Loucy (cell line): Measurements from ENCODE around the gene STK36.

ENCODE experiments used
- H2AFZ ChIP-seq: fragments of 200-600 bp; sonication (generic); 2 replicates; pipeline ENCODE4 v1.6.0; 2016; ENCODE audit warnings: antibody characterized with exemption, mild to moderate bottlenecking, low read length, moderate library complexity
- H3F3A ChIP-seq: fragments of 200-600 bp; 2 replicates; pipeline ENCODE4 v1.6.0; 2016; ENCODE audit warnings: antibody characterized with exemption, low read depth, mild to moderate bottlenecking
- H3K27me3 ChIP-seq: fragments of 200-600 bp; sonication (generic); 2 replicates; pipeline ENCODE4 v1.6.1; 2014; ENCODE audit warnings: low read length, mild to moderate bottlenecking; ENCODE audit not compliant: insufficient read depth, poor library complexity, severe bottlenecking
- H3K36me3 ChIP-seq: fragments of 200-600 bp; sonication (generic); 2 replicates; pipeline ENCODE4 v1.6.1; 2016; ENCODE audit warnings: low read length; ENCODE audit not compliant: insufficient read depth
- H3K4me1 ChIP-seq: fragments of 200-600 bp; sonication (generic); 2 replicates; pipeline ENCODE4 v1.5.1; 2014; ENCODE audit warnings: low read length, mild to moderate bottlenecking; ENCODE audit not compliant: insufficient read depth, poor library complexity, severe bottlenecking
- H3K4me2 ChIP-seq: fragments of 200-600 bp; sonication (generic); 2 replicates; pipeline ENCODE4 v1.6.0; 2014; ENCODE audit warnings: antibody characterized with exemption, low read length, low read depth, mild to moderate bottlenecking; ENCODE audit not compliant: poor library complexity, severe bottlenecking
- H3K4me3 ChIP-seq: fragments of 200-600 bp; sonication (generic); 2 replicates; pipeline ENCODE4 v1.5.1; 2014; ENCODE audit warnings: low read length, mild to moderate bottlenecking, mixed read lengths; ENCODE audit not compliant: poor library complexity, severe bottlenecking
- H3K79me2 ChIP-seq: fragments of 200-600 bp; sonication (generic); 2 replicates; pipeline ENCODE4 v1.6.1; 2014; ENCODE audit warnings: low read length; ENCODE audit not compliant: insufficient read depth
- H3K9ac ChIP-seq: fragments of 200-600 bp; sonication (generic); 2 replicates; pipeline ENCODE4 v1.6.0; 2014; ENCODE audit warnings: mild to moderate bottlenecking, low read depth, low read length, moderate library complexity; ENCODE audit not compliant: poor library complexity, severe bottlenecking
- H3K9me2 ChIP-seq: fragments of 200-600 bp; sonication (generic); replicated peaks from 2 replicates; pipeline ENCODE4 v1.6.1; 2016; ENCODE audit warnings: low read depth, low read length, mixed read lengths
- H3K9me3 ChIP-seq: fragments of 200-600 bp; sonication (generic); 2 replicates; pipeline ENCODE4 v1.6.1; 2014; ENCODE audit warnings: mild to moderate bottlenecking, antibody characterized with exemption, low read length, low read depth; ENCODE audit not compliant: insufficient read depth
- H4K20me1 ChIP-seq: fragments of 200-600 bp; sonication (generic); 2 replicates; pipeline ENCODE4 v1.6.0; 2014; ENCODE audit warnings: antibody characterized with exemption, low read length, mild to moderate bottlenecking; ENCODE audit not compliant: insufficient read depth, poor library complexity, severe bottlenecking
- CTCF ChIP-seq: fragments of 200-600 bp; sonication (generic); conservative IDR thresholded peaks from 2 replicates; pipeline ENCODE4 v1.5.1; 2014; ENCODE audit warnings: mild to moderate bottlenecking, antibody characterized with exemption, low read length
- EZH2phosphoT487 ChIP-seq: fragments of 200-600 bp; IDR thresholded peaks from 2 replicates; pipeline ENCODE4 v1.6.1; 2018; ENCODE audit warnings: antibody characterized with exemption, mild to moderate bottlenecking, moderate library complexity, borderline replicate concordance

STK36 gene

DNA sequence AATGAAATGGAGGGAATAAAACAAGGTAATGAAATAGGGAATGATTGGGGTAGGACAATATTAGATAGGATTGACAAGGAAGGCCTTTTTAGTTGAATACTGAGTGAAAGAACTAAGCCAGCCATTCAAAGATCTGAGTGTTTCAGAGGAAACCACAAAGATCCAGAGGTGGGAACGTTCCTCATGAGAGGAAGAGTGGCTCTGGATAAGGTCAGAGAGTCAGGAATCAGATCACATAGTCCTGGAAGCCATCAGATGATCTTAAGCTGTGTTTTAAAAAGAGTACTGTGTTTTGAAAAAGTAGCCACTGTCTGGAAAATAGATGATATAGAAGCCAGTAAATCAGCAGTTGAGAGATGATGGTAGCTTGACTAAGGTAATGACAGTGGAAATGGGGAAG is 50.5 kb downstream of the STK36 start:
- peak overlapping the region; percentile 3 for H3K4me2 ChIP-seq

DNA sequence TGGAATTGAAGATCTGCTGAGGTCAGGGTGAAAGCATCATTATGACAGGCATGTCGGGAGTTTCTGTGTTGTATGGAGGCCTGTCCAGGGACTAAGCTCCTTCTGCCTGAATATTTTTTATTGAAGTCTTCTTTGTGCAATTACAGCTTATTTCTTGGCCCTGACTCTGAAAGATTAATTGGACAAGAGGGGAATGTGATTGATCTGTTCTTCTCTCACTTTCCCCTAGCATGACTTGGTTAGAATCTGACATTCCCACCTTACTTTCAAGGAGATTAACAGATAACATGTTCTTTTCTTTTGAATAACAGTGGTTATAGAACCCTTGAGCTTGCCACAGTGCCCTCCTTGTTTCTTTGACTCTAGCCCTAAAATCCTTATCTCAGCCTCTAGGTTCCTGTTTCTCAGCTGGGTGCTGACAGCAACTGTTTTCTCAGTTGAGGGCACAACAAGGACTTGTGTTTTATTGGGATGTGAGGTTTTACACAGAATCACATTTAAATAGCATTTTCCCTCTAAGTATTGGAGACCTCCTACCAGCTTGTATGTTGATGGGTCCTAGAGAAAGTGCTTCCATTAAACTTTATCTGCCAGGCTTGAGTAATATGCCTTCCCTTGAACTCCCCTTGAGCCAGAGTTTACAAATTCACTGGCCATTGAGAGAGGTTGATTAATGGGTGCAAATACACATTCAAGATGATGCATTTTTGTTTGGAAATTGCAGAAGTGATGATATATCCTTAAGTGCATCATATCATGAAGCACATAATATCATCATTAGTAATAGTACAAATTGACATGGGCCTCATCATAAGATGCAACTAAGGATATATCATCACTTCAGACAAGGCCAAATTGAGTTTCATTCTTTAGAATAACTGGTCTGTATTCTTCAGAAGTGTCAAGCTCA is 51.2 kb downstream of the STK36 start:
- Histone ChIP-seq H3K9me3 (peaks cover 19% of the 10 kb centered on the region; the same call in 1 of the 2 replicates), H4K20me1 (no peaks in the 10 kb centered on the region), H3K4me3 (no peak overlapping the region), H3K36me3 (peaks cover 8% of the 10 kb centered on the region; the same call in 1 of the 2 replicates), H3K9ac (no peak overlapping the region), H3F3A (no peaks in the 10 kb centered on the region; the same call in 1 of the 2 replicates), H3K27me3 (no peaks in the 10 kb centered on the region), H2AFZ (no peak overlapping the region), H3K9me2 (no peaks in the 10 kb centered on the region), H3K4me1 (peaks cover 11% of the 10 kb centered on the region), H3K4me2 (peak overlapping the region; percentile 3), H3K79me2 (peaks cover 42% of the 10 kb centered on the region; the same call in 1 of the 2 replicates)
- no peak for TF ChIP-seq CTCF
- TF ChIP-seq EZH2phosphoT487, result no peak

More for the DNA sequence above, 50.5 kb downstream of the STK36 start:
- no peaks in the 10 kb centered on the region for H3K9me2 ChIP-seq
- H3K9ac ChIP-seq, result no peak overlapping the region
- no peak overlapping the region for H3K4me3 ChIP-seq
- peaks cover 42% of the 10 kb centered on the region; the same call in 1 of the 2 replicates for H3K79me2 ChIP-seq
- H2AFZ ChIP-seq, result no peak overlapping the region
- H3K27me3 ChIP-seq, result no peaks in the 10 kb centered on the region
- peaks cover 4% of the 10 kb centered on the region; the same call in 1 of the 2 replicates for H3K36me3 ChIP-seq
- H3K9me3 ChIP-seq, result peaks cover 16% of the 10 kb centered on the region; the same call in 1 of the 2 replicates
- no peaks in the 10 kb centered on the region for H4K20me1 ChIP-seq
- no peaks in the 10 kb centered on the region; the same call in 1 of the 2 replicates for H3F3A ChIP-seq
- no peak for TF ChIP-seq CTCF
- TF ChIP-seq EZH2phosphoT487, result no peak
- peaks cover 12% of the 10 kb centered on the region for H3K4me1 ChIP-seq

- Histone ChIP-seq H2AFZ (no peak overlapping the region), H3F3A (no peaks in the 10 kb centered on the region; the same call in 1 of the 2 replicates), H4K20me1 (no peaks in the 10 kb centered on the region), H3K36me3 (peaks cover 14% of the 10 kb centered on the region; the same call in 1 of the 2 replicates), H3K27me3 (no peaks in the 10 kb centered on the region), H3K4me1 (peaks cover 11% of the 10 kb centered on the region), H3K9me2 (no peaks in the 10 kb centered on the region), H3K4me2 (no peak overlapping the region), H3K9ac (no peak overlapping the region), H3K9me3 (peaks cover 19% of the 10 kb centered on the region; the same call in 1 of the 2 replicates), H3K79me2 (peaks cover 22% of the 10 kb centered on the region; the same call in 1 of the 2 replicates), H3K4me3 (no peak overlapping the region)
- TF ChIP-seq CTCF (no peak), EZH2phosphoT487 (no peak)
Measured at GRCh38 chr2:218726004-218726574, 54.2 kb downstream of the STK36 start.
